22Rv1 (cell line): ENCODE data around the gene YAP1.

ENCODE experiments used
- CTCF ChIP-seq: fragments of 450-650 bp; IDR thresholded peaks from 2 replicates; pipeline ENCODE4 v1.5.1; 2017; ENCODE audit warnings: mild to moderate bottlenecking
- ZFX ChIP-seq: fragments of 450-650 bp; IDR thresholded peaks from 2 replicates; pipeline ENCODE4 v1.6.1; 2017; ENCODE audit warnings: antibody characterized with exemption, borderline replicate concordance

- TF ChIP-seq CTCF, result peak; percentile 53
- no peak for TF ChIP-seq ZFX
Measured at GRCh38 chr11:102061276-102061675, 49.0 kb upstream of the YAP1 start.
